ENCODE data around the gene PMVK. TPM values are rescaled to one million over a fixed set of nuclear protein-coding genes. Genes with fewer than 3 reads are reported as not detected.
A peak's percentile ranks its signal among the peaks of the same experiment; 100 is the strongest.

Gene PMVK
- total RNA-seq, 1 donor from 2014 or later, result 38.4 TPM

DNA sequence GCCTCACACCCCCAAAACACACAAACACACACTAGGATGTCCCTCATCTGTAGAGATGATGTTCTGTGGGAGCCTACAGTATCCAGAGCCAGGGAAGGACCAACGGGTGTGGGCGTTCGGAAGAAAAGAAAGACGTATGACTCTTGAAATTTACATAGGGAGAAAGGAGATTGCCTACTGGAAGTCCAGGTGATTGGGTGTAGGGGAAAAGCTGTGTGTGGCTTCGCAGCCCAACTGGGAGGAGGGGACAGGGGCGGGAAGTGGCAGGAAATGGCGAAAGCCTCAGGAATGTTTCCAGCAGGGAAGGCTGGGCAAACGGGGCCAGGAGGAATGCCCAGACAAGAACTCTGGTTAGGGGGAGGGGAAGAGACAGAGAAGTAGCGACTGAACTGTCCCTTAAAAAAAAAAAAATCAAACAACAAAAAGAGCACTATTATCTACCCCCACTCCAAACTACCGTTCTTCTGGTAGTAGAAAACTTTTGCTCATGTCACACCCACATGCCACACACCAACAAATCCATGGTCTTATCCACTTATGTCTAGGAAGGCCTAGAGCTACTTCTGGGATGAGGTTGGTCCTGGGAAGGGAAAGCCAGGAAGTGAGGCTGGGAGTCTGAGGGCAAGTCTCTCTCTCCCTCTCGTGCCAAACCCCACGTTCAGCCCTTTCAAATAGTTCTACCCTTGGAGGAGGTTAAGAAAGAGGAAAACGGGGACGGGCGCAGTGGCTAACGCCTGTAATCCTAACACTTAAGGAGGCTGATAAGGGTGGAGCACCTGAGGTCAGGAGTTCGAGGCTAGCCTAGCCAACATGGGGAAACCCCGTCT, 36.2 kb upstream of the PMVK start:
- TF ChIP-seq, protein P1, sequence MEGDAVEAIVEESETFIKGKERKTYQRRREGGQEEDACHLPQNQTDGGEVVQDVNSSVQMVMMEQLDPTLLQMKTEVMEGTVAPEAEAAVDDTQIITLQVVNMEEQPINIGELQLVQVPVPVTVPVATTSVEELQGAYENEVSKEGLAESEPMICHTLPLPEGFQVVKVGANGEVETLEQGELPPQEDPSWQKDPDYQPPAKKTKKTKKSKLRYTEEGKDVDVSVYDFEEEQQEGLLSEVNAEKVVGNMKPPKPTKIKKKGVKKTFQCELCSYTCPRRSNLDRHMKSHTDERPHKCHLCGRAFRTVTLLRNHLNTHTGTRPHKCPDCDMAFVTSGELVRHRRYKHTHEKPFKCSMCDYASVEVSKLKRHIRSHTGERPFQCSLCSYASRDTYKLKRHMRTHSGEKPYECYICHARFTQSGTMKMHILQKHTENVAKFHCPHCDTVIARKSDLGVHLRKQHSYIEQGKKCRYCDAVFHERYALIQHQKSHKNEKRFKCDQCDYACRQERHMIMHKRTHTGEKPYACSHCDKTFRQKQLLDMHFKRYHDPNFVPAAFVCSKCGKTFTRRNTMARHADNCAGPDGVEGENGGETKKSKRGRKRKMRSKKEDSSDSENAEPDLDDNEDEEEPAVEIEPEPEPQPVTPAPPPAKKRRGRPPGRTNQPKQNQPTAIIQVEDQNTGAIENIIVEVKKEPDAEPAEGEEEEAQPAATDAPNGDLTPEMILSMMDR (IDR thresholded peaks at IDR 0.05), result no peak
- peak overlapping the region; percentile 63 for H3K4me3 ChIP-seq
- H3K27me3 ChIP-seq, result no peaks in the 10 kb centered on the region
- H3K4me1 ChIP-seq, result peaks cover 50% of the 10 kb centered on the region
- DNase-seq (peak; percentile 89), ATAC-seq (peak; percentile 45)
- peak overlapping the region; percentile 93 for H3K27ac ChIP-seq
- no peaks in the 10 kb centered on the region for H3K9me3 ChIP-seq
- H3K36me3 ChIP-seq, result peaks cover 13% of the 10 kb centered on the region
- intact Hi-C loops (cut with DNase I), result no loop called here

DNA sequence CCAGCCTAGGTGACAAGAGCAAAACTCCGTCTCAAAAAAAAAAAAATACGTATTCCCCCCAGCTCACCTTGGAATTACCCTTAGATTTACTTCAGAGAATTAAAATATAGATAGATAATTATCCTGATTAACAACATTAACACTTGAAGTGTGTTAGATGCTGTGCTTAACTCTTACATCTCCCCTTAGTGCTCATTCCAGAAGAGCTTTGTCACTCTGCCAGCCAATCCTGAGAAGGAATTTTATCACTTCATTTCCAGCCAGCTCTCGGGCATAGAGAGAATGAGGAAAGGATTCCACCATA, 35.6 kb upstream of the PMVK start:
- peak overlapping the region; percentile 93 for H3K27ac ChIP-seq
- H3K36me3 ChIP-seq, result peaks cover 19% of the 10 kb centered on the region
- H3K9me3 ChIP-seq, result no peaks in the 10 kb centered on the region
- TF ChIP-seq, protein P1 (IDR thresholded peaks at IDR 0.05), result no peak
- H3K27me3 ChIP-seq, result no peaks in the 10 kb centered on the region
- intact Hi-C loops (cut with DNase I), result no loop called here
- no peak for ATAC-seq
- peak overlapping the region; percentile 63 for H3K4me3 ChIP-seq
- peaks cover 54% of the 10 kb centered on the region for H3K4me1 ChIP-seq
- DNase-seq, result no peak

DNA sequence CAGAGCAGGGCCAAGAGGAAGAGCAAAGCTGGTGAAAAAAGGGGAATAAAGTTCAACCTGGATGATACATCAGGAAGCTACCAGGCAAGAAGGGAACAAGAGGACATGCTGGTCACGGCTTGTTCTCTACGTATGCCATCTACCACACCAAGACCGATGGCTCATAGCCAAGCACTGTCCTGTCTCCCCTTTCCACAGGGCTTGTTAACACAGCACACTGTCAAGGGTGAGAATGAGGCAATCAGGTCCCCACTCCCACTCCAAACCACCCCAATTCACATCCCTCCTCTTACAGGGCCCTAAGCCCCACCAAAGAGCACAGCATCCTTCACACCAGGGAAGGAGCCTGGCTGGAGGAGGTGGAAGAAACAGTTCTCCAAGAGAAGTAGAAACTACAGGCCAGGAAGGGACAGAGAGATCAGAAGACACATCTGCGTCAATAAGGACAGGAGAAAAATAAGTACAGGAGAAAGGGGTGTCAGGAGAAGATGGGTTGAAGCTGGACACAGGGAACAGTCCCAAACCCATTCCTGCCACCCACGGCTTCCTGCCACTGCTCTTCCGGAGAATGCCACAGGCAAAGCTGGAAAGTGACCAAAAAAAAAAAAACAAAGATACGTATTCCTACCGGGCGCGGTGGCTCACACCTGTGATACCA, 35.0 kb upstream of the PMVK start:
- intact Hi-C loops (cut with DNase I), result no loop called here
- Histone ChIP-seq H3K27ac (peak overlapping the region; percentile 93), H3K9me3 (no peaks in the 10 kb centered on the region), H3K4me1 (peaks cover 53% of the 10 kb centered on the region), H3K27me3 (no peaks in the 10 kb centered on the region), H3K4me3 (peak overlapping the region; percentile 63), H3K36me3 (peaks cover 26% of the 10 kb centered on the region)
- TF ChIP-seq, protein P1 (IDR thresholded peaks at IDR 0.05), result no peak
- DNase-seq (no peak), ATAC-seq (no peak)

DNA sequence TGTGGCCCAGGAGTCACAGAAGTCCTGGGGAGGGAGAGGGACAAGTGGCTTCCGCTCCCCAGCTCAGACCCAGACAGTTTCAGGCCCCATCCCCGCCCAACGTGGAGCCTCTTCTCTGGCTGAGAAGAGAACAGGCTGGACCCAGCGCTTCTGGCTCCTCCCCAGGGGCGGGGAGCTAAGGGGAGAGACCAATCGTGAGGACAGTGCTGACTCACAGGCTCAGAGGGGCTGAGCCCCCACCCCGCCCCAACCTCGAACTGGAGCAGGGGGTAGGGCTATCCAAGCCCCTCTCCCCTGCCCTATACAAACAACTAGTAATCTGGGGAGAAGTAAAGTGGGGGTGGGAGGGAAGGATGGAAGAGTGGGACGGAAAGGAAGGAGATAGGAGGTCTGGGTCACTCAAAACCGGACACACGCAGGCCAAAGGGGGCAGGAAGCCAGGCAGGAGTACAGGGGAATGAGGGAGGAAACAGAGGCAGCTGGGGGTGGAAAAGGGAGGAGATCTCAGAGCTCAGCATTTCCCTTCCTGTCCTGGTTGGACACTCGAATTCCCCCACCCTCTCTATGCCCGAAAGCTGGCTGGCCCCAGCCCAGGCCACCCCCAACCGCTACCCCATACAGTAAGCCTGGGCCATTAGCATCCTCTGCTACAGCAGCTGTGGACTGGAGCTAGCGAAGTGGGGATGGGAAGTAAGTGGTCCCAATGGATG, 34.3 kb upstream of the PMVK start, which contains the start of gene SHC1:
Gene SHC1, minus strand, starts transcription at position 117 of the 710 bp plus-strand sequence. CDS start 221 bp downstream, outside the sequence.
- intact Hi-C loops (cut with DNase I), result no loop called here
- H3K4me1 ChIP-seq, result peaks cover 48% of the 10 kb centered on the region

DNA sequence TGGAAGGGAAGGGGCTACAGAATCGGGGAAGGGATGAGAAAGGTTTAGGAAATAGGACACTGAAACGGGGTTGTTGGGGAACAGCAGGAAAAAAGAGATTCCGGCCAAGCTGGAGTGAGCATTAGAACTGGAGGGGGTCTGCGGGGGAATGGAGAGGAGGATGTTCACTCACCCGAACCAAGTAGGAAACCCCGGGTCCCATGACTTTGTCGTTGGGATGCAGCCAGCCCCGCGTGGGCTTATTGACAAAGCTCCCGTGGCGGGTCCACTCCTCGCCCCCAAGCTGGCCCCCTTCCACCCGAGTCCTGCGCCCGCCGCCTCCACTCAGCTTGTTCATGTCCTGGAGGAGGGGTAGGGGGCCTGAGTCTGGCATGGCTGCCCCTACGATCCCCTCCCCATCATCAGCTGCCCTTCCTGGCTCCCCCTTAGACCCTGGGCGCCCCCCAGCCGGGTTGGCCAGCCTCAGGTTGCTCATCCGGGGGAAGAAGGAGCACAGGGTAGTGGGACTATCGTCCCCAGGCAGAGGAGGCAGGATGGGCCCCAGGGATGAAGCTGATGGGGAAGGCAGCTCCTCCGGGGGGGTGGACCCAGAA, 33.4 kb upstream of the PMVK start:
- peak overlapping the region; percentile 63 for H3K4me3 ChIP-seq
- H3K4me1 ChIP-seq, result peaks cover 48% of the 10 kb centered on the region
- intact Hi-C loops (cut with DNase I), result no loop called here
- DNase-seq, result no peak
- H3K36me3 ChIP-seq, result peaks cover 41% of the 10 kb centered on the region
- peak overlapping the region; percentile 93 for H3K27ac ChIP-seq
- no peaks in the 10 kb centered on the region for H3K27me3 ChIP-seq
- ATAC-seq, result no peak
- H3K9me3 ChIP-seq, result no peaks in the 10 kb centered on the region
- TF ChIP-seq, protein P1 (IDR thresholded peaks at IDR 0.05), result no peak

More for the DNA sequence above, 34.3 kb upstream of the PMVK start, which contains the start of gene SHC1:
- Histone ChIP-seq H3K4me3 (peak within 1 kb of the TSS; percentile 63), H3K27ac (peak within 1 kb of the TSS; percentile 93), H3K36me3 (peaks cover 33% of the 10 kb centered on the region), H3K27me3 (no peaks in the 10 kb centered on the region), H3K9me3 (no peaks in the 10 kb centered on the region)
- ATAC-seq, result peak; percentile 48
- DNase-seq, result peak; percentile 92
- TF ChIP-seq, protein P1 (IDR thresholded peaks at IDR 0.05), result no peak

All from upper lobe of right lung (tissue), 1 donor.